Measurements from ENCODE around the gene SLC9A1. TPM values are rescaled to one million over a fixed set of nuclear protein-coding genes. Genes with fewer than 3 reads are reported as not detected.

Gene SLC9A1
- polyA plus RNA-seq, 1 donor: 28.2 TPM

DNA sequence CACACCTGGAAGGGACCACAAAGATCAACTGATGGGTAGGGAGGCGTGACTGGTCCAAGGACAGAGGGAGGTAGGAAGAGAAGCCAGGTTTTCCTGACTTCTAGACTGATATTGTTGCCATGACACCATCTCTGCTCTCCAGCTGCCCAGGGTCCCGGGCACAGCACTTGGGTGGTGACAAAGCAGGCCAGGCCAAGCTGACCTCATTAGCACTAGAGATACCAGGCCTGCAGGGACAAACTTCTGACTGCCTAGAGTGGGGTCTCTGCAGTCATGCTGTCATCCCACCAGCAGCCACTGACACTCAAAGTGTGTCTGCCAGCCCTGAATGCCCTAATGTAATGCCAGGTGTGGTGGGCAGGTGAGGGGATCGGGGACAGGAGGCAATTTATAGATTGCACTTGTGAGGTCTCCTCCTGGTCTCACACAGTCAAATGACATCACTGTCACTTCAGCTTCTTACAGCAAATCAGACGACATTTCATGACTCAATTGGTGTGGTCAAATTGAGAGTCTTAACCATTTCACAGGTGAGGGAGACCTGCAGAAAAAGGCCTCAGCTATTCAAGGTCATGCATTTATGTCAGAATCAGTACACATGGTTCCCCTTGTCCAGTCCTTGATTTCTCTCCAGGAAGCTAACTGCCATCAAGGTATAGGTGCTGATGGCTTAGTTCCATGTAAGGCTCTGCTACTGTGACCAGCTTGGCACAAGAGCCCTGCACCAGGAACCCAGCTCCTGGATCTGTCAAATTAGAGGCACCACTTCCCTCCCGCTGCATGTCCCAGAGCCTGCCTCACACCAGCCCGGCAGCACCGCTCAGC is 2.7 kb downstream of the SLC9A1 start:
- no peak for DNase-seq

- no peak for DNase-seq
These were observed 4.3 kb downstream of the SLC9A1 start for GRCh38 chr1:27150641-27151040.

- no peak for DNase-seq
These were observed 4.7 kb downstream of the SLC9A1 start for GRCh38 chr1:27150183-27150582.

DNA sequence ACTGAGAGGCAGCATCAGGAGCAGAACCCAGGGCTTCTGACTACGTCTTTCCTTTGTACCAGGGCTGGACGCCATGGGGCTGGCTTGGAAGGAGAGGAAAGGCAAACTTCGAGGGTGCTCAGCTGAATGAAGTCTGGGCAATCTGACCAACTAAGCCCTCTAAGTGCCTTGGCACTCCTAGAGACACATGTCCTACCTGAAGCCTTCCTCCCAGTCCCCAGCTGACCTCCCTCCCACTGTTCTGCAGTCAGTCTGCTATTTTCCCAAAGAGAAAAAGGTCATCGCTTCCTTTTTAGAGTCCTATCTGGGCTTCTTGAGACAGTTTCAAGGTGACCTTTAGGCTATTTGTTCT is 5.2 kb downstream of the SLC9A1 start:
- DNase-seq: no peak

DNA sequence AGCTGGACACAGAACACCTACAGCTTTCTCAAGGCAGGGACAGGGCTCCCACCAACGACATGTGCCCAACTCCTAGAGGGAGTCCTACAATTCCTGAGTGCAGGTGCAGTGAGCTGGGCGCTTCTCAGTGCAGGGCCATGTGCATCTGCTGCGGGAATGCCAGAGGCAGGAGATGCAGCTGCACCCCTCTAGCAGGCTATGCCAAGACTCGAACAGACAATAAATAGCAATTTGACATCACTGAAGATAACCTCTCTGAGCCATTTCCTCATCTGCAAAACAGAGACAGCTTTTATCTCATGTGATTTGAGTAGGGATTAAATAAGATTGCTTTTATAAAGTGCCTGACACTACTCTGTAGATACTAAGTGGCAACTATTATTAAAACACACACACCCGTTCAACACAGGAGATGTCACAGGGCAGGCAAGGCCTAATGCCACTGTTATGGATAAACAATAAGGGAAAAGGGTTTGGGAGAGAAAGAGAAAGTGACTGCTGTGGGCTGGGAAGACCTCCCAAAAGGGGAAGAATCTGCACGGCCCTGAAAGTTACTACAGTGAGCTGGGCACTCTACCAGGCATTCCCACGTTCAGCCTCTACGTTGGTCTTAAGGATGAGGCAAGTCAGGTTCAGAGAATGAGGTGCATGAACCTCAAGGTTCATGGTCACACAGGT is 5.7 kb downstream of the SLC9A1 start:
- no peak for DNase-seq

DNA sequence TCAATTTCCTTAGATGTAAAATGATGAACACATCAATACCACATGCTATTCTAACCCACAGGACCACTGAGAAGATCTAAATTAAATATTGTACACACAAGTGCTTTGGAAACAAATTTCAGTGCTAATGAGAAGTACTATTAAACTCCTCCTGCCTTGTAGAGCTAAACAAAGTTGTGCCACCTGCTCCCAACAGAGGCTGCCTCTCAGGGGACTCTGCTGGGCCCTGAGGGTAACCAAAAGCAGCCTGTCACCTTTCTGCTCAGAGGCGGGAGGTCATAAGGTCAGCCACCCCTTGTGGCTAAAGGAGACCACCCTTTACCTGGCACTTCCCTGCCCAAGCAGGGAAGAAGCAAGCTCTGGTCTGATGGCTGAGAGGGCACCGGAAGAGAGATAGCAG is 6.3 kb downstream of the SLC9A1 start:
- no peak for DNase-seq

DNA sequence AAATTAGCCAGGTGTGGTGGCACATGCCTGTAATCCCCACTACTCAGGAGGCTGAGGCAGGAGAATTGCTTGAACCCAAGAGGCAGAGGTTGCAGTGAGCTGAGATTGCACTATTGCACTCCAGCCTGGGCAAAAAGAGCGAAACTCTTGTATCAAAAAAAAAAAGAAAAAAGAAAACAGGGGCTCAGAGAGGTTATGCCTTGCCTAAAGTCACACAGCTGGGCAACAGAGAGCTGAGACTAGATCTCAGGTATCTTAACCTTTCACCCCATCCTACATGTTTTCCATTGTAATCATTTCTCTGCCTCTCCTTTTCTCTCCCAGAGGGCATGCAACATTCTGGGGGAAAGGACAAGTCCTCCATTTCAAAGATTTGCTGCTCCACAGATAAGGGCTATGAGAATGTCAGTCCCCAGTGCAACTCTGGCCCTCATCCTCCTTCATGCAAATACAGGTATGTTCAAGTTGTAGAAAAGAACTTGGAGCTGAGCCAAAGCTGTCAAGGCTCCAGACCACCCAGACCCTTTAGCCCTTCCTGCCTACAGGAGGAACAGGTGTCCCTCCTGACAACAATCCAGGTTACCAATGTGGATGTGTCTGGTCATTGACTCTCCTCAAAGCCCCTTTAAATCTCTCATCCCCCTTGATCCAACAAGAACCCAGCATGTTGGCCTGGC is 6.9 kb downstream of the SLC9A1 start:
- DNase-seq: no peak

DNA sequence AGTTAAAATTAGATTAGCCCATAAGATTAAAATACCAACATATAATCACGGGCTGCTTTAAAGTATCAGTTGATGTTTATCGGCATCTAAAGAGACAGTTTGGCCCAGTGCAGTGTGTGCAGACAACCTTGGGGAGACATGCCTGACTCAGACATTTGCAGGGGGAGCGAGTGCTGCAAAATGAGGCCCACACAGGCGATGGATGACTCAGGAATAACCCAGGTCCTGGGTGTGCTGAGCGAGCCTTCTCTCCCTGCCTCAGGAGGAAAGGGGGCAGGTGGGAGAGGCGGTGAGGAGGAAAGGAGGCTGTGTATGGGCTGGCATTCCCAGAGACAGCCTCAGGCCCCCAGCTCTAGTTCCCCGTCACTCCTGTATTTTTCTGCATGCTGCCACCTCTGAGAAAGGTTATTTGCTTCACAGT is 9.0 kb downstream of the SLC9A1 start:
- DNase-seq: no peak

GRCh38 chr1:27144920-27145661 is 9.8 kb downstream of the SLC9A1 start:
- no peak for DNase-seq

- no peak for DNase-seq
These were observed 10.7 kb downstream of the SLC9A1 start for GRCh38 chr1:27144049-27144748.

GRCh38 chr1:27143401-27143800 is 11.5 kb downstream of the SLC9A1 start:
- DNase-seq: no peak

- DNase-seq: no peak
These were observed 12.5 kb downstream of the SLC9A1 start for GRCh38 chr1:27142464-27142863.

GRCh38 chr1:27141266-27142003 is 13.5 kb downstream of the SLC9A1 start:
- no peak for DNase-seq

DNA sequence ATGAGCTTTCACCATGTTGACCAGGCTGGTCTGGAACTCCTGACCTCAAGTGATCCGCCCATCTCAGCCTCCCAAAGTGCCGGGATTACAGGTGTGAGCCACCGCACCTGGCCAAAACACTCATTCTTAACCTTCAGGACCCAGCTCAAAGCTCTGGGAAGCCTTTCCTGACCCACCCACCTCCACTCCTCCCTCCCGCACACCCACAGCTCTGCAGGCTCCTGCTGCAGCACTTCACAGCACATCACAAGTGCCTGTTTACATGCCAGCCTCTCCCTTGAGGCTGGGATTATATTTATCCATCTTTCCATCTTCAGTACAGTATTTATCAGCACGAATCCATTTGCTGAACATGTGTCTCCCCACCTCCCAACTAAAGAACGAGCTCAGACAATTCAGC is 14.9 kb downstream of the SLC9A1 start:
- no peak for DNase-seq

- no peak for DNase-seq
These were observed 16.0 kb downstream of the SLC9A1 start for GRCh38 chr1:27138927-27139326.

DNA sequence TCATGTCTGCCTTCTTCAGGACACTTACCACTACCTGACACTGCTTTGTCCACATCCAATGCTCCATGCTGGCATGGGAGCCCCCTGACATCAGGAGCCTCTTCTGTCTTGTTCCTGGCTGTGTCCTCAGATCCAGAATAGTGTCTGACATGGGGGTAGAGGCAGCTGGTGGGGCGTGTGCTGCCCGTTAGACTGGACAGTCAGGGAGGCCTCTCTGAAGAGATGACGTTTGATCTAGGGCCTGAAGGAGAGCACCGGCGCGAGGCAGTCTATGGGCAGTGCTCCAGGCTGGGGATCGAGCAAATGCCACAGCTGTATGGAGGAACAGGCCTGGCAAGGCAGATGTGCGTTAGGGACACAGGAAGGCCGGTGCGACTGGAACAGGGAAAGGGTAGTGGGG is 16.6 kb downstream of the SLC9A1 start:
- no peak for DNase-seq

DNA sequence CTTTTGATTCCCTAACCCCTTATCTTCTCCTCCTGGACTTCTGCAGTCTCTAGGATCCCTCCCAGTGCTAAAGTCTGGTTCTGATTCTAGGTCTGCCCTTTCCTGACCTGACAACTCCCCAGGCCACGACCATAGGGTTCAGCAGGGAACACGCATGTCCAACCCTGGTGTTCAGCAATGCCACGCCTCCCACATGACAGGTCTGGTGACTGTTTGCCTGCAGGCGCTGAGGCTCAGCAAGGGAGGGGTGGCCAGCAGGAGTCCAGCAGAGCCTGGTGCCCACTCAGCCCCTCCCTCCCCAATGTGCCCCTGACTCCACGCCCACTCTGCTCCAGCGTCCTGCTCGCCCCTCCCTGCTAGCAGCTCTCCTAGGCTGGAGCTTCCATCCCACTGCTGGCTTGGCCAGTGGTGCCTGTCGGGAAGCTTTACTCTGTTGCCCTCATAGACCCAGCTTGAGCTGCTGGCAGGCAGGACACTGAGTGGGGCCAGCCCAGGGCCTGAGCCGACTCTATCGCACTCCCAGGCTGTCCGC is 17.3 kb downstream of the SLC9A1 start:
- peak; percentile 70 for DNase-seq

- no peak for DNase-seq
These were observed 17.9 kb downstream of the SLC9A1 start for GRCh38 chr1:27136998-27137542.

GRCh38 chr1:27136236-27136551 is 18.7 kb downstream of the SLC9A1 start:
- DNase-seq: no peak

DNA sequence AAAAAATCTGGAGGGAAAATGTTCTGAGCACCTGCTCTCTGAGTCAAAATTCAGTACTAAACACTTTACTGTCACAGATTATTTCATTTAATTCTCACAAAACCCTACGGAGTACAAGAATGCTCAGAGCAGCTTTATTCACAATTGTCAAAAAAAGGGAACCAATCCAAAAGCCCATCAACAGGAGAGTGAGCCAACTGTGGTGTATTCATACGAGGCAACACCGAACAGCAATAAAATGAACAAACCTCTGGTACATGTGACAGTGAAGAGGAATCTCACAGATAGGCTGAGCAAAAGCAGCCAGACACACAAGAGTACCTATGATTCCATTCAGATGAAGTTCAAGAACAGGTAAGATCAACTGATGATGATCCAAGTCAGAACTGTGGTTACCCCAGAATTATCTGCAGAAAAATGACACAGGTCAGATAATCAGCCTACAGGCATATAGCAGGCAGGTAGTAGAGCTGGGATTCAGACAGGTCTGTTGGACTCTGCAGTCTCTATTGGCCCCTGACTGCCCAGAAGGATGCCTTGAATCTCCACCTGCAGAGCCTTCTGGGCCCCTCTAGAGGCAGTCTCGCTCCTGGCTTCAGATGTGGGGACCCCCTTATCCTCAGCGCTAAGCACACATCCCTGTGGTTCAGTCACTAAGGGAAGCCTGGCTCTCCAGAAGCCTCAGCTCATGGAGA is 19.2 kb downstream of the SLC9A1 start:
- no peak for DNase-seq

All from left kidney (tissue), 2 donors.